IPS-NIHi7 (cell line): Measurements from ENCODE around the gene ADRA2B.
"Not testable (repeated sequence)": the region's sequence is repeated elsewhere in the genome, so short reads cannot be mapped to it uniquely, and the experiment has no call there.

Experiments
- DNase-seq: peaks from one replicate; pipeline ENCODE4 v3.0.0; 2012; ENCODE audit warnings: mixed read lengths; ENCODE audit errors: extremely low spot score

ADRA2B gene

GRCh38 chr2:96069878-96070277, 46.5 kb downstream of the ADRA2B start:
- not testable (repeated sequence) for DNase-seq

- not testable (repeated sequence) for DNase-seq
These were observed 48.3 kb downstream of the ADRA2B start for GRCh38 chr2:96067902-96068581.

GRCh38 chr2:96067098-96067660, 49.2 kb downstream of the ADRA2B start:
- DNase-seq, result not testable (repeated sequence)

GRCh38 chr2:96066511-96066910, 49.9 kb downstream of the ADRA2B start:
- not testable (repeated sequence) for DNase-seq

- not testable (repeated sequence) for DNase-seq
These were observed 50.4 kb downstream of the ADRA2B start for GRCh38 chr2:96065954-96066353.

GRCh38 chr2:96065381-96065930, 50.9 kb downstream of the ADRA2B start:
- DNase-seq, result no peak

- not testable (repeated sequence) for DNase-seq
These were observed 51.6 kb downstream of the ADRA2B start for GRCh38 chr2:96064760-96065159.

GRCh38 chr2:96064047-96064675, 52.2 kb downstream of the ADRA2B start:
- DNase-seq, result not testable (repeated sequence)

GRCh38 chr2:96063116-96063899, 53.1 kb downstream of the ADRA2B start:
- peak; percentile 26 for DNase-seq
